Stomach (tissue), 4 donors: ENCODE results near the gene CARS1.

Experiments
- POLR2AphosphoS5 ChIP-seq, 3 donors: sonication (generic); formaldehyde crosslinking; IDR thresholded peaks; one replicate each; pipeline ENCODE4 v1.6.1; 2016; ENCODE audit warnings: antibody characterized with exemption in 3 of 3
- TF ChIP-seq, protein P1 (sequence below), 7 experiments: fragments of 450-650 bp in 4 of 7; fragments of 200-600 bp in 3 of 7; sonication (generic) in 3 of 7; IDR thresholded peaks; one replicate each; pipeline ENCODE4 v1.5.1; 2016 to 2019; ENCODE audit warnings: antibody characterized with exemption in 7 of 7, control low read depth in 2 of 7, mild to moderate bottlenecking in 1 of 7

DNA sequence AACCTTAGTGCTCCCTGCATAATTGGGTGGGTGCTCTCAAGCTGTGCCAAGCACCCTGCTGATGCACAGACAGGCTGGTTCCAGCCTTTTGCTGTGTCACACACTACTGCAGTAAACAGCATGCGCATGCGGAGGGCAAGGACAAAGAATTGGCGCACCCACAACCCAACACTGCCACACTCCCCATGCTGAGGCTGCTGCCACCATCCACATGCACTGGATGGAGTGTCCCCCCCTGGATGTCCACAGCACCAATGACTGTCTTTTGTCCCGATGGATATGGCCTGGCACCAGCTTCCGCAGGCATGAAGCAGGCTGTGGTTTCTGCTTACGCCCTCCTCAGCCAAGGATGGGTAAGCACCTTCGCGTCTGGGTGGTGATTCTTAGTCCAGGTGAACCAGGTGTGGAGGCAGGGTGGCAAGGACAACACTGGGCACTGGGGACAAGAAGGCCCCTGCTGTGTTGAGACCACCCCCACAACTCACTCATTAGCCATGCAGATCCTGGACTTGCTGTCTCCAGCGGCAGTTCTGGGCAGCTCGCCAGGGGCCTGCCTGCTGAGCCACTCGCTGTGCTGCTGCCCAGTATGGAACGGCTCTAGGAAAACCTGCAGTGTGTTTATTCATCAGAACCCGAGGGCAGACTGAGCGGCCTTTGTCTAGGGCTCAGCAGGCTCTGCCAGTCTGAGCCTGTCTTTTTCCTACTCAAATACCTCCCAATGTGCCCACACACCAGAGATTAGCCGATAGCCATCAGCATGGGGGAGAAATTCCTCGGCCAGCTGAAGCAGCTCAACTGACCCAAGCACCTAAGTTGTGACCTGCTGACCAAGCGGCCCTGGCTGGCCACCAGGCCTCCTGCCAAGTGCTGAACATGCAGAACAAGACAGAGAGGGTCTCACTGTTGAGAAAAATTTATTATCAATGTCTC, 56.9 kb downstream of the CARS1 start:
- TF ChIP-seq, protein P1, sequence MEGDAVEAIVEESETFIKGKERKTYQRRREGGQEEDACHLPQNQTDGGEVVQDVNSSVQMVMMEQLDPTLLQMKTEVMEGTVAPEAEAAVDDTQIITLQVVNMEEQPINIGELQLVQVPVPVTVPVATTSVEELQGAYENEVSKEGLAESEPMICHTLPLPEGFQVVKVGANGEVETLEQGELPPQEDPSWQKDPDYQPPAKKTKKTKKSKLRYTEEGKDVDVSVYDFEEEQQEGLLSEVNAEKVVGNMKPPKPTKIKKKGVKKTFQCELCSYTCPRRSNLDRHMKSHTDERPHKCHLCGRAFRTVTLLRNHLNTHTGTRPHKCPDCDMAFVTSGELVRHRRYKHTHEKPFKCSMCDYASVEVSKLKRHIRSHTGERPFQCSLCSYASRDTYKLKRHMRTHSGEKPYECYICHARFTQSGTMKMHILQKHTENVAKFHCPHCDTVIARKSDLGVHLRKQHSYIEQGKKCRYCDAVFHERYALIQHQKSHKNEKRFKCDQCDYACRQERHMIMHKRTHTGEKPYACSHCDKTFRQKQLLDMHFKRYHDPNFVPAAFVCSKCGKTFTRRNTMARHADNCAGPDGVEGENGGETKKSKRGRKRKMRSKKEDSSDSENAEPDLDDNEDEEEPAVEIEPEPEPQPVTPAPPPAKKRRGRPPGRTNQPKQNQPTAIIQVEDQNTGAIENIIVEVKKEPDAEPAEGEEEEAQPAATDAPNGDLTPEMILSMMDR (IDR thresholded peaks at IDR 0.05) = no peak
- peak; percentile 4 to 58 (median 49) for TF ChIP-seq POLR2AphosphoS5 (IDR thresholded peaks at IDR 0.05)
